22Rv1 (cell line): ENCODE results near the gene RAD23B.

Experiments
- ZFX ChIP-seq: fragments of 450-650 bp; IDR thresholded peaks from 2 replicates; pipeline ENCODE4 v1.6.1; 2017; ENCODE audit warnings: antibody characterized with exemption, borderline replicate concordance
- TF ChIP-seq, protein P1 (sequence below): fragments of 450-650 bp; IDR thresholded peaks from 2 replicates; pipeline ENCODE4 v1.5.1; 2017; ENCODE audit warnings: mild to moderate bottlenecking

DNA sequence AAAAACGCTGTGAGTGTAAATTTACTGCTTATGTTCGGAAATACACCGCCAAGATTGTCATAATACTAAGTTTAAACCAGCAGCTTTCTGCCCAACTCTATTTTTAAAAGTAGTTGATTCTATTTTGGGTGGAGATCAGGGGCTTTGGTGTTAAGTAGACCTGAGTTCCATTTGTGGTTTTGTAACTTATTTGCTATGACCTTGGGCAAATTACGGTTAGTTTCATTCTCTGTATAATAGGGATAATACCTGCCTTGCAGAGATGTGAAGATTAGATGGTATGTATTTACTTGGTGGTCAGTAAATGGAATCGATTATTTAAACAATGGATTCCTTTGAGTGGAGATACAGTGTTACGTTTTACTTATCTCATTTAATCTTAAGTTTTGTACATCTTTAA is 1.6 kb downstream of the RAD23B start:
- TF ChIP-seq, protein P1, sequence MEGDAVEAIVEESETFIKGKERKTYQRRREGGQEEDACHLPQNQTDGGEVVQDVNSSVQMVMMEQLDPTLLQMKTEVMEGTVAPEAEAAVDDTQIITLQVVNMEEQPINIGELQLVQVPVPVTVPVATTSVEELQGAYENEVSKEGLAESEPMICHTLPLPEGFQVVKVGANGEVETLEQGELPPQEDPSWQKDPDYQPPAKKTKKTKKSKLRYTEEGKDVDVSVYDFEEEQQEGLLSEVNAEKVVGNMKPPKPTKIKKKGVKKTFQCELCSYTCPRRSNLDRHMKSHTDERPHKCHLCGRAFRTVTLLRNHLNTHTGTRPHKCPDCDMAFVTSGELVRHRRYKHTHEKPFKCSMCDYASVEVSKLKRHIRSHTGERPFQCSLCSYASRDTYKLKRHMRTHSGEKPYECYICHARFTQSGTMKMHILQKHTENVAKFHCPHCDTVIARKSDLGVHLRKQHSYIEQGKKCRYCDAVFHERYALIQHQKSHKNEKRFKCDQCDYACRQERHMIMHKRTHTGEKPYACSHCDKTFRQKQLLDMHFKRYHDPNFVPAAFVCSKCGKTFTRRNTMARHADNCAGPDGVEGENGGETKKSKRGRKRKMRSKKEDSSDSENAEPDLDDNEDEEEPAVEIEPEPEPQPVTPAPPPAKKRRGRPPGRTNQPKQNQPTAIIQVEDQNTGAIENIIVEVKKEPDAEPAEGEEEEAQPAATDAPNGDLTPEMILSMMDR, result no peak
- no peak for TF ChIP-seq ZFX
